Esophagus muscularis mucosa (tissue), 4 donors: ENCODE data around the gene SV2C. TPM values are rescaled to one million over a fixed set of nuclear protein-coding genes. Genes with fewer than 3 reads are reported as not detected.

ENCODE experiments used
- DNase-seq: peaks from one replicate; pipeline ENCODE4 v3.0.0-alpha.2; 2017; ENCODE audit errors: extremely low spot score
- H3K27ac ChIP-seq, 4 donors: fragments of 200-600 bp; sonication (generic); replicated peaks in 1 of 4; 1 replicate in 3 of 4; 2 replicates in 1 of 4; pipeline ENCODE4 v1.5.1; 2016 to 2019; ENCODE audit warnings: mild to moderate bottlenecking in 1 of 4
- H3K27me3 ChIP-seq, 4 donors: fragments of 200-600 bp; sonication (generic); one replicate each; pipeline versions ENCODE4 v1.5.1 to v1.6.0; 2016 to 2019
- H3K36me3 ChIP-seq, 4 donors: fragments of 200-600 bp; sonication (generic); one replicate each; pipeline ENCODE4 v1.5.1; 2016 to 2019
- H3K4me1 ChIP-seq, 4 donors: fragments of 200-600 bp; sonication (generic); one replicate each; pipeline ENCODE4 v1.5.1; 2016 to 2019
- H3K4me3 ChIP-seq, 4 donors: fragments of 200-600 bp; sonication (generic); 1 replicate in 2 of 4; 2 replicates in 2 of 4; pipeline ENCODE4 v1.5.1; 2016 to 2019; ENCODE audit warnings: mild to moderate bottlenecking in 4 of 4, moderate library complexity in 1 of 4
- H3K9me3 ChIP-seq, 4 donors: fragments of 200-600 bp; sonication (generic); 1 replicate in 3 of 4; 2 replicates in 1 of 4; pipeline ENCODE4 v1.5.1; 2016 to 2019
- EP300 ChIP-seq: sonication (generic); formaldehyde crosslinking; IDR thresholded peaks from one replicate; pipeline ENCODE4 v1.6.1; 2017; ENCODE audit warnings: antibody characterized with exemption
- POLR2A ChIP-seq: fragments of 450-650 bp; IDR thresholded peaks from one replicate; pipeline ENCODE4 v1.6.1; 2017; ENCODE audit warnings: antibody characterized with exemption, moderate library complexity, mild to moderate bottlenecking, low read depth
- POLR2AphosphoS5 ChIP-seq, 2 donors: sonication (generic); formaldehyde crosslinking; IDR thresholded peaks; one replicate each; pipeline ENCODE4 v1.6.1; 2017; ENCODE audit warnings: antibody characterized with exemption in 2 of 2
- WGBS: methylation state at CpG from one replicate; pipeline ENCODE4 v1.1.5; 2018; 5-methylcytosine and 5-hydroxymethylcytosine counted together
- intact Hi-C: fragments of 100-400 bp; cut with DNase I; formaldehyde crosslinking; loops from one replicate; pipeline ENCODE4 v1.15.1; 2023
- total RNA-seq, 4 donors: library from RNA; depleted of rRNA; stranded (reverse); fragments of >200 nt; gene quantifications; one replicate each; pipeline versions ENCODE4 v1.1.0 to v1.2.1, GENCODE V29; 2016
- TF ChIP-seq, protein P1 (sequence below), 3 experiments: fragments of 200-600 bp in 2 of 3; fragments of 450-650 bp in 1 of 3; sonication (generic) in 2 of 3; IDR thresholded peaks; one replicate each; pipeline ENCODE4 v1.5.1; 2017 to 2019; ENCODE audit warnings: antibody characterized with exemption in 3 of 3, mild to moderate bottlenecking in 2 of 3, moderate library complexity in 1 of 3

The SV2C gene
- total RNA-seq, 4 donors from 2014 or later = 0.23 to 0.99 (median 0.47) TPM

GRCh38 chr5:76385540-76385939 lies 302.4 kb downstream of the SV2C start:
- no peaks in the 10 kb centered on the region for H3K9me3 ChIP-seq
- no peak overlapping the region for H3K4me3 ChIP-seq
- H3K36me3 ChIP-seq = no peaks in the 10 kb centered on the region
- 96% methylated on average over 5 of the region's 5 CpGs for WGBS
- H3K27me3 ChIP-seq = no peaks in the 10 kb centered on the region
- TF ChIP-seq, protein P1, sequence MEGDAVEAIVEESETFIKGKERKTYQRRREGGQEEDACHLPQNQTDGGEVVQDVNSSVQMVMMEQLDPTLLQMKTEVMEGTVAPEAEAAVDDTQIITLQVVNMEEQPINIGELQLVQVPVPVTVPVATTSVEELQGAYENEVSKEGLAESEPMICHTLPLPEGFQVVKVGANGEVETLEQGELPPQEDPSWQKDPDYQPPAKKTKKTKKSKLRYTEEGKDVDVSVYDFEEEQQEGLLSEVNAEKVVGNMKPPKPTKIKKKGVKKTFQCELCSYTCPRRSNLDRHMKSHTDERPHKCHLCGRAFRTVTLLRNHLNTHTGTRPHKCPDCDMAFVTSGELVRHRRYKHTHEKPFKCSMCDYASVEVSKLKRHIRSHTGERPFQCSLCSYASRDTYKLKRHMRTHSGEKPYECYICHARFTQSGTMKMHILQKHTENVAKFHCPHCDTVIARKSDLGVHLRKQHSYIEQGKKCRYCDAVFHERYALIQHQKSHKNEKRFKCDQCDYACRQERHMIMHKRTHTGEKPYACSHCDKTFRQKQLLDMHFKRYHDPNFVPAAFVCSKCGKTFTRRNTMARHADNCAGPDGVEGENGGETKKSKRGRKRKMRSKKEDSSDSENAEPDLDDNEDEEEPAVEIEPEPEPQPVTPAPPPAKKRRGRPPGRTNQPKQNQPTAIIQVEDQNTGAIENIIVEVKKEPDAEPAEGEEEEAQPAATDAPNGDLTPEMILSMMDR (IDR thresholded peaks at IDR 0.05) = no peak
- no peak for TF ChIP-seq POLR2AphosphoS5 (IDR thresholded peaks at IDR 0.05)
- no peak for TF ChIP-seq POLR2A
- TF ChIP-seq EP300 = no peak
- no peak for DNase-seq
- no peak overlapping the region for H3K27ac ChIP-seq
- intact Hi-C loops = no loop called here
- peaks cover 0 to 6% (median 2%) of the 10 kb centered on the region in 4 donors for H3K4me1 ChIP-seq

- H3K4me3 ChIP-seq = no peak overlapping the region
- H3K36me3 ChIP-seq = no peaks in the 10 kb centered on the region
- 70% methylated on average over 2 of the region's 5 CpGs for WGBS
- TF ChIP-seq POLR2A = no peak
- TF ChIP-seq, protein P1 (IDR thresholded peaks at IDR 0.05) = no peak
- no peak for TF ChIP-seq POLR2AphosphoS5 (IDR thresholded peaks at IDR 0.05)
- TF ChIP-seq EP300 = no peak
- DNase-seq = no peak
- no peaks in the 10 kb centered on the region for H3K27me3 ChIP-seq
- H3K9me3 ChIP-seq = no peaks in the 10 kb centered on the region
- intact Hi-C loops = no loop called here
- H3K27ac ChIP-seq = no peak overlapping the region
- H3K4me1 ChIP-seq = peaks cover 0 to 6% (median 2%) of the 10 kb centered on the region in 4 donors
Observed at GRCh38 chr5:76386360-76386759, 303.2 kb downstream of the SV2C start.

- DNase-seq = no peak
- H3K36me3 ChIP-seq = no peaks in the 10 kb centered on the region
- H3K27me3 ChIP-seq = no peaks in the 10 kb centered on the region
- intact Hi-C loops = no loop called here
- H3K4me3 ChIP-seq = no peak overlapping the region
- no peaks in the 10 kb centered on the region for H3K9me3 ChIP-seq
- TF ChIP-seq, protein P1 (IDR thresholded peaks at IDR 0.05) = no peak
- TF ChIP-seq POLR2A (no peak), POLR2AphosphoS5 (IDR thresholded peaks at IDR 0.05) (no peak), EP300 (no peak)
- no peak overlapping the region for H3K27ac ChIP-seq
- 91% methylated on average over 1 of the region's 1 CpG for WGBS
- peaks cover 0 to 6% (median 2%) of the 10 kb centered on the region in 4 donors for H3K4me1 ChIP-seq
Observed at GRCh38 chr5:76388236-76388635, 305.1 kb downstream of the SV2C start.

- WGBS = 87% methylated on average over 11 of the region's 11 CpGs
- TF ChIP-seq, protein P1 (IDR thresholded peaks at IDR 0.05) = no peak
- TF ChIP-seq POLR2AphosphoS5 (IDR thresholded peaks at IDR 0.05) = no peak
- TF ChIP-seq EP300 = no peak
- no peak for TF ChIP-seq POLR2A
- H3K27me3 ChIP-seq = no peaks in the 10 kb centered on the region
- H3K36me3 ChIP-seq = no peaks in the 10 kb centered on the region
- no peak for DNase-seq
- intact Hi-C loops = no loop called here
- no peaks in the 10 kb centered on the region for H3K9me3 ChIP-seq
- no peak overlapping the region for H3K4me3 ChIP-seq
- H3K27ac ChIP-seq = no peak overlapping the region
- peaks cover 0 to 6% (median 2%) of the 10 kb centered on the region in 4 donors for H3K4me1 ChIP-seq
Observed at GRCh38 chr5:76388791-76389512, 305.8 kb downstream of the SV2C start.
